Esophagus squamous epithelium (tissue), 5 donors: ENCODE results near the gene ZDHHC8. TPM values are rescaled to one million over a fixed set of nuclear protein-coding genes. Genes with fewer than 3 reads are reported as not detected.

ENCODE experiments used
- DNase-seq: peaks from one replicate; lab custom pipeline; 2025; lab: John Stamatoyannopoulos, UW
- H3K27ac ChIP-seq, 4 donors: fragments of 200-600 bp; sonication (generic); one replicate each; pipeline ENCODE4 v1.5.1; 2016 to 2019; ENCODE audit warnings: mild to moderate bottlenecking in 1 of 4
- H3K27me3 ChIP-seq, 4 donors: fragments of 200-600 bp; sonication (generic); 1 replicate in 3 of 4; 2 replicates in 1 of 4; pipeline versions ENCODE4 v1.5.1 to v1.6.0; 2017 to 2021; ENCODE audit warnings: antibody characterized with exemption in 1 of 4
- H3K36me3 ChIP-seq, 3 donors: fragments of 200-600 bp; sonication (generic); one replicate each; pipeline ENCODE4 v1.5.1; 2016 to 2019
- H3K4me1 ChIP-seq, 3 donors: fragments of 200-600 bp; sonication (generic); one replicate each; pipeline ENCODE4 v1.5.1; 2017 to 2019
- H3K4me3 ChIP-seq, 4 donors: fragments of 200-600 bp; sonication (generic); 1 replicate in 3 of 4; 2 replicates in 1 of 4; pipeline ENCODE4 v1.5.1; 2016 to 2019; ENCODE audit warnings: mild to moderate bottlenecking in 2 of 4, moderate library complexity in 1 of 4
- H3K9me3 ChIP-seq, 3 donors: fragments of 200-600 bp; sonication (generic); one replicate each; pipeline ENCODE4 v1.5.1; 2016 to 2019
- CTCF ChIP-seq, 6 experiments: fragments of 450-650 bp in 4 of 6; fragments of 200-600 bp in 2 of 6; sonication (generic) in 2 of 6; IDR thresholded peaks; one replicate each; pipeline ENCODE4 v1.5.1; 2016 to 2019; ENCODE audit warnings: antibody characterized with exemption in 6 of 6, mild to moderate bottlenecking in 4 of 6, moderate library complexity in 4 of 6
- POLR2A ChIP-seq, 4 donors: fragments of 450-650 bp; IDR thresholded peaks; one replicate each; pipeline ENCODE4 v1.6.1; 2017; ENCODE audit warnings: antibody characterized with exemption in 4 of 4, mild to moderate bottlenecking in 4 of 4, moderate library complexity in 3 of 4
- WGBS, 2 donors: methylation state at CpG; one replicate each; pipeline ENCODE4 v1.1.5; 2018; 5-methylcytosine and 5-hydroxymethylcytosine counted together
- intact Hi-C: fragments of 100-400 bp; cut with DNase I; formaldehyde crosslinking; loops from one replicate; pipeline ENCODE4 v1.15.0; 2022
- total RNA-seq, 4 donors: library from RNA; depleted of rRNA; stranded (reverse); fragments of >200 nt; gene quantifications; one replicate each; pipeline ENCODE4 v1.1.0, GENCODE V29; 2016
- donor health status: DM: yes; HTN: yes; CAD: no.

ZDHHC8 gene
- total RNA-seq, 4 donors from 2014 or later = 14.7 to 22.9 (median 18.6) TPM

GRCh38 chr22:20179455-20180244 lies 48.0 kb downstream of the ZDHHC8 start:
- DNase-seq = no peak
- no peak overlapping the region for H3K4me3 ChIP-seq
- WGBS, 2 donors = 78 to 85% methylated on average over 6 to 11 of the region's 27 CpGs

GRCh38 chr22:20180245-20180630 lies 48.6 kb downstream of the ZDHHC8 start:
- Histone ChIP-seq H3K27me3 (peaks cover 0 to 36% (median 0%) of the 10 kb centered on the region in 4 donors), H3K36me3 (no peaks in the 10 kb centered on the region), H3K4me3 (no peak overlapping the region), H3K4me1 (no peaks in the 10 kb centered on the region), H3K9me3 (no peaks in the 10 kb centered on the region), H3K27ac (no peak overlapping the region)
- WGBS, 2 donors = 83 to 93% methylated on average over 3 to 6 of the region's 13 CpGs
- DNase-seq = no peak
- intact Hi-C loops = no loop called here
- TF ChIP-seq CTCF (IDR thresholded peaks at IDR 0.05) = no peak

More at GRCh38 chr22:20179455-20180244, 48.0 kb downstream of the ZDHHC8 start:
- intact Hi-C loops = no loop called here
- Histone ChIP-seq H3K27ac (no peak overlapping the region), H3K9me3 (no peaks in the 10 kb centered on the region), H3K27me3 (peaks cover 0 to 32% (median 0%) of the 10 kb centered on the region in 4 donors), H3K36me3 (no peaks in the 10 kb centered on the region), H3K4me1 (no peaks in the 10 kb centered on the region)
- TF ChIP-seq POLR2A (IDR thresholded peaks at IDR 0.05) (no peak), CTCF (IDR thresholded peaks at IDR 0.05) (no peak)

- Histone ChIP-seq H3K9me3 (no peaks in the 10 kb centered on the region), H3K36me3 (no peaks in the 10 kb centered on the region), H3K4me3 (no peak overlapping the region), H3K4me1 (no peaks in the 10 kb centered on the region), H3K27ac (no peak overlapping the region), H3K27me3 (peaks cover 0 to 39% (median 0%) of the 10 kb centered on the region in 4 donors)
- WGBS, 2 donors = 47 to 68% methylated on average over 8 of the region's 8 CpGs
- TF ChIP-seq CTCF (IDR thresholded peaks at IDR 0.05) (no peak), POLR2A (IDR thresholded peaks at IDR 0.05) (no peak)
- intact Hi-C loops = no loop called here
- no peak for DNase-seq
These were observed 49.0 kb downstream of the ZDHHC8 start for GRCh38 chr22:20180640-20181039.

- DNase-seq = no peak
- WGBS, 2 donors = 83% methylated on average over 3 of the region's 17 CpGs; no CpG with 5 or more reads in 1 of the 2 donors
- H3K4me3 ChIP-seq = no peak overlapping the region
- no peaks in the 10 kb centered on the region for H3K9me3 ChIP-seq
- TF ChIP-seq CTCF (IDR thresholded peaks at IDR 0.05) (no peak), POLR2A (IDR thresholded peaks at IDR 0.05) (no peak)
- no peaks in the 10 kb centered on the region for H3K4me1 ChIP-seq
- H3K27me3 ChIP-seq = peaks cover 0 to 46% (median 0%) of the 10 kb centered on the region in 4 donors
- intact Hi-C loops = no loop called here
- no peaks in the 10 kb centered on the region for H3K36me3 ChIP-seq
- no peak overlapping the region for H3K27ac ChIP-seq
These were observed 49.7 kb downstream of the ZDHHC8 start for GRCh38 chr22:20181194-20181883.

- Histone ChIP-seq H3K27ac (no peak overlapping the region), H3K9me3 (no peaks in the 10 kb centered on the region), H3K4me3 (no peak overlapping the region), H3K36me3 (no peaks in the 10 kb centered on the region), H3K27me3 (peaks cover 0 to 46% (median 0%) of the 10 kb centered on the region in 4 donors), H3K4me1 (no peaks in the 10 kb centered on the region)
- no peak for DNase-seq
- 40 to 50% methylated on average over 1 to 2 of the region's 18 CpGs for WGBS, 2 donors
- no peak for TF ChIP-seq POLR2A (IDR thresholded peaks at IDR 0.05)
- no peak for TF ChIP-seq CTCF (IDR thresholded peaks at IDR 0.05)
- intact Hi-C loops = no loop called here
These were observed 50.3 kb downstream of the ZDHHC8 start for GRCh38 chr22:20181884-20182236.
